NCI-H345 treated with DMSO at 0.1 percent for 48 hours (cell line): ENCODE results near the gene ATP11A.

Source experiments
- DNase-seq: peaks from one replicate; lab custom pipeline; 2025; ENCODE audit not compliant: unreplicated experiment; lab: John Stamatoyannopoulos, UW

Gene ATP11A

DNA sequence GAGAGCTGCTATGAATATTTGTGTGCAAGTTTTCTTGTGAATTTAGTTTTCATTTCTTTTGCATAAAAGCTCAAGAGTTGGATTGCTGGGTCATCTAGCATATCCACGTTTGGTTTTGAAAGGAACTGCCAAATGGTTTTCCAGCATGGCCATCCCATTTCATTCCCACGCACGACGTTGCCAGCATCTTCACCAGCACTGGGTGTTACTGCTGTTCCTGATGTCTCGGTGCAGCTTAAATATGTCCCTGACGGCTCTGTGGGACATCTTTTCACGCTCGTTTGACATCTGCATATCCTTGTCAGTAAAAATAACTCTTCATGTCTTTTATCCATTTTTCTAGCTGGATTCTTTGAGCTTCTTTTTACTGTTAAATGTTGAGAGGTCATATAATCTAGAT, 123.7 kb downstream of the ATP11A start:
- no peak for DNase-seq

DNA sequence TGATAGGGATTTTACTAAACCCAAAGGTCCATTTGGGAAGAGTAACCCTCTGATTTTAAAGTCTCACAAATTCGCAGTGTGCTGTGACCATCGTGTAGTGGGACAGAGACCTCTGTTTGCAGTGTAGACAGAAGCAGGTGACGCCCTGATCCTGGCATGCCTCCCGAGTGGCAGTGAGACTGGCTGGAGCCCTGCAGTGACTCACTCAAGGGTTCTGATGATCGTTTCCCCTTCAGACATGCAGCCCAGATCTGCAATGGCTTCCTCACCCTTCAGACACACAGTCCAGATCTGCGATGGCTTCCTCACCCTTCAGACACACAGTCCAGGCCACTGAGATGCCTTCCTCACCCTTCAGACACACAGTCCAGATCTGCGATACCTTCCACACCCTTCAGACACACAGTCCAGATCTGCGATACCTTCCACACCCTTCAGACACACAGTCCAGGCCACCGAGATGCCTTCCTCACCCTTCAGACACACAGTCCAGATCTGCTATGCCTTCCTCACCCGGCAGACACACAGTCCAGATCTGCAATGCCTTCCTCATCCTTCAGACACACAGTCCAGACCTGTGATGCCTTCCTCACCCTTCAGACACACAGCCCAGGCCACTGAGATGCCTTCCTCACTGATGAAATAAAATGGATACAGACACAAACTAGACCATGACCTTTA, 125.2 kb downstream of the ATP11A start:
- no peak for DNase-seq

DNA sequence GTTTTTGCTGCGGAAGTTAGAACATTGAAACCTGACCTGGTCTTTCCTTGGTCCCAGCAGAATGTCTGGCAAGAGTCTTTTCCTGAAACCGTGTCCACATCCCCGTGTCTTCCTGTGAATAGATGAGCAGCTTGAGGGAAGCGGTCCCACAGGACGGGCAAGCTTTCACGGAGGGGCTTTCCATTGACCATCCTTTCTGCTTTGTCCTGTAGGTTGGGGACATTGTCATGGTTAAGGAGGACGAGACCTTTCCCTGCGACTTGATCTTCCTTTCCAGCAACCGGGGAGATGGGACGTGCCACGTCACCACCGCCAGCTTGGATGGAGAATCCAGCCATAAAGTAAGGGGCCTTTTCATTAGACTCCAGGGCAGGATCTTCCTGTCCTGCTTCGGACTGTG, 126.0 kb downstream of the ATP11A start:
- no peak for DNase-seq

DNA sequence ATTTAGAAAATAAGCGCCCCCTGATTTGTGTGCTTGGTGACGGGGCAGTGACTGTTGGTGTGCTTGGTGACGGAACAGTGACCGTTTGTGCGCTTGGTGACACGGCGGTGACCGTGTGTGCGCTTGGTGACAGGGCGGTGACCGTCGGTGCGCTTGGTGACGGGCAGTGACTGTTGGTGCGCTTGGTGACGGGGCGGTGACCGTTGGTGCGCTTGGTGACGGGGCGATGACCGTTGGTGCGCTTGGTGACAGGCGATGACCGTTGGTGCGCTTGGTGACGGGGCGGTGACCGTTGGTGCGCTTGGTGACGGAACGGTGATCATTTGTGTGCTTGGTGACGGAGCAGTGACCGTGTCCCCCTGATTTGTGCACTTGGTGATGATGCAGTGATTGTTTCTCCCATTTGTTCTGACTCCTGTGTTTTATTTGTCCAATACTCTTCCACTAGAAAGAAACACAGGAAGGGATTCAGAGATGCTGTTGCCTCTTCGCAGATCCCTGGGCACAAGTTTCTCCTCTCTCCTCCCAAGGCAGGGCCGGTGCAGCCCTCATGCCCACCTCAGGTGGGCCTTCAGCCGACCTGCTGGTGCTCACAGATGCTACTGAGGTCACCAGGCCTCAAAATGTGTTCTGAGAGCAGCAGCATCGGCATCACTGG, 128.3 kb downstream of the ATP11A start:
- no peak for DNase-seq

DNA sequence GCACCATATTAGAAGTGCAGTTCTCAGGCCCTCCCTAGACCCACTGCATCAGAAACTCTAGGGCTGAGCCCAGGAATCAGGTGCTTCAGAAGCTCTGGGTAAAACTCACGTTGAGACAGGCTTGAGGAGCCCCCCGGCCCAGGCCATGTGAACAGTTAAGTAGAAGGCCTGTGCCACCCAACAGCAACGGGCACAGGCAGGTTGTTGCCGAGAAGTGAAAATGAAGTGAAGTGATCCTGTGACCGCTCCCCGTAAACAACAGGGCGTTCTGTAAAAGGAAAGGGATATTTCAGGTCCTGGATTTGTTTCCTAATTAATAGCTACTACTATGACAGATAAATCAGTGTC, 128.8 kb downstream of the ATP11A start:
- no peak for DNase-seq

DNA sequence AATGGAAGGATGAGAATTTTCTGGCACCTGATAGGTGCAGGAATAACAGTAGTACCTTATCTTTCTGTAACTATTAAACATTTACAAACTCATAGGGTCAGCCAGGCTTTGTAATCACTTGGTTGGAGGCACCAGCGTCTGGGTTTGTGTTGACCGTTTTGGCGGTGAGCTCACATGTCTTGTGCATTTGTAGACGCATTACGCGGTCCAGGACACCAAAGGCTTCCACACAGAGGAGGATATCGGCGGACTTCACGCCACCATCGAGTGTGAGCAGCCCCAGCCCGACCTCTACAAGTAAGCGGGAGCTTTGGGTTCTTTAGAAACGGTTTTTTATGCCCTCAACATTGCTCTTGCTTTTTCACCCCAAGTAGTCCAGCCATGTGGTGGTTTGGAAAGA, 129.3 kb downstream of the ATP11A start:
- DNase-seq: no peak

DNA sequence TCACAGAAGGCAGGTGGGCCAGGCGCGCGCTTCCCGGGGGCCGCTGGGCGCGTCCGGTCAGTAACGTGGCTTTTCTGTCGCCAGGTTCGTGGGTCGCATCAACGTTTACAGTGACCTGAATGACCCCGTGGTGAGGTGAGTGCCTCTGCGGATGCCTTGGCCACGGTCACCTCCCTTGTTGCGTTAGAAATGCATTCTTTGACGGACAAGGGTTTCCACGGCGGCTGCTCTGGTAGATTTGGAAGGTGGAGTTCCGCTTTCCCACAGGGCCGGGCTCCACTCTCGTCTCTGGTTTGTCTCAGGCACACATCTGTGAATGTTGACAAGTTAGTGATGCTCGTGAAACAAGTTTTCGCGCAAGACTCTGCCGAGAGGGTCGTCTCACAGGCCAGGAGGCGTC, 130.0 kb downstream of the ATP11A start:
- DNase-seq: no peak

DNA sequence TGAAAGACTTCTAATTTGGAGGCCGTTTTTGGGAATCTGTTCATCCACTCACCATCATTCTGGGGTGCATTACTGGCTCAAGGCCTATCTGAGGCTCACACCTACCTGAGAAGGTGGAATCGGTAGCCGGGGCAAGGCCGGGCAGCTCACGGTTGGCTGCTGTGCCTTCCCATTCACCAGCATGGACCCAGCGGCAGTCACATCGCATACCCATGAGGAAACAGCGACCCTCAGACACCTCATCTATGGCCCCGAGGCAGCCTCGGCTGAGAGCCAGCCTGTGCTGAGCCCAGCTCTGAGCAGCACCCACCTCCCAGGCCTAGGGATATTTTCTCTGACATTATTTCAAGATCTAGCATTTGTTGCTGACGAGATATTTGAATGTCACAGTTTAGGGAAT, 130.5 kb downstream of the ATP11A start:
- no peak for DNase-seq

DNA sequence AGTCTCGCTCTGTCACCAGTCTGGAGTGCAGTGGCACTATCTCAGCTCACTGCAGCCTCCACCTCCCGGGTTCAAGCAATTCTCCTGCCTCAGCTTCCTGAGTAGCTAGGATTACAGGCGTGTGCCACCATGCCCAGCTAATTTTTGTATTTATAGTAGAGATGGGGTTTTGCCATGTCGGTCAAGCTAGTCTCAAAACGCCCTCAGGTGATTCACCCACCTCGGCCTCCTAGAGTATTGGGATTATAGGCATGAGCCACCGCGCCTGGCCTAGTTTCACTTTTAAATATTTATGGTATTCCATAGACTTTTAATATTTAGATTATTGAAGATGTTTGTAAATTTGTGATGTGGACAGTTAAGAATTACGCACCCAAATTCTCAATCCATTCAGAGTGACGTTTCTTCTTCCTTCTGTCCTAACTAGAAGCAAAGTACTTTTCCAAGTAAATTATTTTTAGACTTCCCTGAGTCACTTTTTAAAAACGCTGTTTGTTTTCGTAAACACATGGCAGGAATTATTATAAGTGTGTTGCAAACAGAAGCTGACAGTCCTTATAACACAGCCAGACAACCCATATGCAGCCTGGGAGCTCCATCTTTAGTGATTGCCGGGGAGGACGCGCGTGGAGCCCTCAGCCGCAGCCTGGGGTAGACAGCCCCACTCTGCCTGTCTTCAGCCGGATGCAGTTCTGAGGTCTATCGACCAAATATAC, 131.7 kb downstream of the ATP11A start:
- DNase-seq: no peak

DNA sequence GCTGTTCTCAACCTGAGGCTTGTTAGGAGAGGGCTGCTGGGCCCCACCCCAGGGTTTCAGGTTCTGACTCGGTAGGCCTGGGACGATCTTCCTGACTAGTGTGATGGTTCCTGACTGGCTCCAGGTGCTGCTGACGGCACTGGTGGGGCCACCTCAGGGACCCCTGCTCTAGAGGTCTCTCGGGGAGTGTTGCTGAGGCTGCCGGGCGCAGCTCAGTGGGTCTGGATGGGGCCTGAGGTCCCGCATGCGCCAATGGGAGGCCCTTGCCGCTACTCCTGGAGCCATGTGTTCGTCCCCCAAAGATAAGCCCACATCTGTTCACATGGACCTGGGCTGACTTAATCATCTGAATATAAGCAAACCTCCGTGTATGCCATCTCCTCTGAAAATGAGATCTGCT, 133.0 kb downstream of the ATP11A start:
- no peak for DNase-seq

DNA sequence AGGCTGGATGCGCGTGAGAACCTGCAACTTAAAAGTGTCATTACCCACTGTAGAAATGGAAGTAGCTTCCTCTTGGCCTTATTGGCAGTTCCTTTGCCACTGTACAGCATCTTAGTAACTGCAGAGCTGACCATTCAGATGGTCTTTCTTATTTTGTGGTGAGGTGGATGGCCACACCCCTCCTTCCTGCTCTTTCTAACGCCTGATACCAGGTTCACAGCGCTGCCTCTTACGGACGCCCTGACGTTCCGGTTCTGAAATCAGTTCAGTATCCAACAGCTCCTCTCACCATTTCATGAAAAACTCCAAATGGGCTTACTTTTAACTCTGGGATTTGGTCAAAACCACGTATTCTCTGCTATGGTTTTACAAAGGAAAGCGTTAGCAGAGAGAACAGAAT, 134.6 kb downstream of the ATP11A start:
- DNase-seq: no peak

DNA sequence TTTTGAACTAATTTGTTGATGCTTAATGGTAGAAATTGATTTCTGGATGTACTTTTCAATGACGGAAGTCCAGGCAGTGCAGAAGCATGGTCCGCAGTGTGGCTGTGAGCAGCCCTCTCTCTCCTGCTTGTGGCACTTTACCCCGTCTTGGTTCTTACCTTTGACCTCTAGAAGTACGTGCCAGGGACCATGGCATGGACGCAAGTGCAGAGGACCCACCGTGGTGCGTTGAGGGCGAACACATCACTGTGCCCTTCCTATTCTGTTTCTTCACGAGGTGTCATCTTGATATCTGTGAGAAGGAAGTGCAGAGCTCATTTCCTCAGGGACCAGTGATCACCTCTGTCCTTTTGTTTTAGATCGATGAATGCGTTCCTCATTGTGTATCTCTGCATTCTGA, 135.2 kb downstream of the ATP11A start:
- DNase-seq: no peak

DNA sequence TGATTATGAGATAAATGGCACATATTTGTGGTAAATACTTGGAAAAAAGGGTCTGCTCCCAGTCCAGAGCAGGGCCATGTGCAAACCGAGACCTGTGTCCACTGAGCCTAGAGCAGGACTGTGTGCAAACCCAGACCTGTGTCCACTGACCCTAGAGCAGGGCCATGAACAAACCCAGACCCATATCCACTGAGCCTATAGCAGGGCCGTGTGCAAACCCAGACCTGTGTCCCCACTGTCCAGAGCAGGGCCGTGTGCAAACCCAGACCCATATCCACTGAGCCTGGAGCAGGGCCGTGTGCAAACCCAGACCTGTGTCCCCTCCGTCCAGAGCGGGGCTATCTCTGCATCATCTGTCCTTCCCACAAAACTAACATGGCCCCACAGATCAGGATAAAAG, 136.0 kb downstream of the ATP11A start:
- DNase-seq: no peak

DNA sequence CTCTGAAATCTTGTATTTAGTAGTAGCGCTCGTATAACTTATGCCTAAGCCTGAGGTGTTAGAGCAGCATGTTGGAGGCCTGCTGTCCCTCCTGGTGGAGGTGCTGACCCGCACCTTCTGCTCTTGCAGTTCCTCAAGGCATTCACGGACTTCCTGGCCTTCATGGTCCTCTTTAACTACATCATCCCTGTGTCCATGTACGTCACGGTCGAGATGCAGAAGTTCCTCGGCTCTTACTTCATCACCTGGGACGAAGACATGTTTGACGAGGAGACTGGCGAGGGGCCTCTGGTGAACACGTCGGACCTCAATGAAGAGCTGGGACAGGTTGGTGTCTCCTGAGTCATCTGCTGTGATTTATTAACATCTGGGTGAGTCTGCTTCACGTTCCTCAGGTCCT, 136.7 kb downstream of the ATP11A start:
- no peak for DNase-seq

DNA sequence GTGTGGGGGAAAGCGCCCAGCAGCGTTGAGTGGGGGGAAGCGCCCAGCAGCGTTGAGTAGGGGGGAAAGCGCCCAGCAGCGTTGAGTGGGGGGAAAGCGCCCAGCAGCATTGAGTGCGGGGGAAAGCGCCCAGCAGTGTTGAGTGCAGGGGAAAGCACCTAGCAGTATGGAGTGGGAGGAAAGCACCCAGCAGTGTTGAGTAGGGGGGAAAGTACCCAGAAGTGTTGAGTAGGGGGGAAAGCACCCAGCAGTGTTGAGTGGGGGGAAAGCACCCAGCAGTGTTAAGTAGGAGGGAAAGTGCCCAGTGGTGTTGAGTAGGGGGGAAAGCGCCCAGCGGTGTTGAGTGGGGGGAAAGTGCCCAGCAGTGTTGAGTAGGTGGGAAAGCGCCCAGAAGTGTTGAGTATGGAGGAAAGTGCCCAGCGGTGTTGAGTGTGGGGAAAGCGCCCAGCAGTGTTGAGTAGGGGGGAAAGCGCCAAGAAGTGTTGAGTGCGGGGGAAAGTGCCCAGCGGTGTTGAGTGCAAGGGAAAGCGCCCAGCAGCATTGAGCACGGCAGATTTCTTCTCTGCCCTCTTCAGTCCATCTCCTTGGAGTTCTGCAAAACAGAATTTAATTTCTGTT, 138.4 kb downstream of the ATP11A start:
- no peak for DNase-seq

DNA sequence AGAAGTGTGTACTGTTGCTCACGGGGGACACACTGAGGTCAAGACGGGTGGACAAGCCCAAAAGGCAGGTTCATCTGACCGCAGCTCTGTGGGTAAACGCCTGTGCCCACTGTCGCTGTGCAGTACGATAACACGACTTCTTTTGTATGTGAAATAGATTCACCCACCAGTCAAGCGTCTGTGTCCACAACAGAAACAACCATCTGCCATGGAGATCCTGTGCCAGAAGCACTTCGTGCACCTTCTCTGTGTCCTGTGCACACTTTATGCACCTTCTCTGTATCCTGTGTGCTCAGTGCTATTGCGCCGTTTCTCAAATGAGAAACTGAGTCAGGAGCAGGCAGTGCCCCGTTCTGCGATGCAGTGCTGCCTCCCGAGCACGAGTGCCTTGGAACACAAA, 138.9 kb downstream of the ATP11A start:
- DNase-seq: no peak

DNA sequence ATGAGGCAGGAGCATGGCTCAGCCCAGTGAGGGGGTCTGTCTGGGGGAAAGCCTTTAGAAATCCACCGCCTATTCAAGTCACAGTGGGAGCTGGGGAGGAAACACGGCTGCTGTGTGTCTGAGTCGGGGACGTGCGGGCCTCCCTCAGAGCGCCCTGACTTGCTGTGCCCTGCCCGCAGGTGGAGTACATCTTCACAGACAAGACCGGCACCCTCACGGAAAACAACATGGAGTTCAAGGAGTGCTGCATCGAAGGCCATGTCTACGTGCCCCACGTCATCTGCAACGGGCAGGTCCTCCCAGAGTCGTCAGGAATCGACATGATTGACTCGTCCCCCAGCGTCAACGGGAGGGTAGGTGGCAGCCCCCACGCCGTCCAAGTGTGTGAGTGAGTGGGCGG, 141.4 kb downstream of the ATP11A start:
- no peak for DNase-seq

DNA sequence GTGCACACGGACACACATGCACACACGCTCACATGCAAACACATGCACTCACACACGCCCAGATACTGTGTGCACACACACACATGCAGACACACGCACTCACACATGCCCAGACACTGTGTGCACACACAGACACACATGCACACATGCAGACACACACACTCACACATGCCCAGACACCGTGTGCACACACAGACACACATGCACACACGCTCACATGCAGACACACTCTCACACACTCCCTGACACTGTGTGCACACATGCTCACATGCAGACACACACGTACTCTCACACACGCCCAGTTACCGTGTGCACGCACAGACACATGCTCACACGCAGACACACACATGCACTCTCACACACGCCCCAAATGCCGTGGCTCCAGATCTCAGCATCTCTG, 142.0 kb downstream of the ATP11A start:
- no peak for DNase-seq

DNA sequence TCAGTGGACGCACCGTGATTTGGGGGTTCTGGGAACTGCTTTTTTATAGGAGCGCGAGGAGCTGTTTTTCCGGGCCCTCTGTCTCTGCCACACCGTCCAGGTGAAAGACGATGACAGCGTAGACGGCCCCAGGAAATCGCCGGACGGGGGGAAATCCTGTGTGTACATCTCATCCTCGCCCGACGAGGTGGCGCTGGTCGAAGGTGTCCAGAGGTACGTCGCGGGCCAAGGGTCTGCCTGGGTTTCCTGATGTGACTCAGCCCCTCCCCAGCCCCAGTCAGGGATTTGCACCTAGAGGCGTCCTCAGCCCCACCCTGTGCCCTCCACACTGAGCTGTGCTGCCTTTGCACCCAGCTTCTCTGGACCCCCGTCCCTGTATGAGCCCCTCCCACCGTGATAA, 143.0 kb downstream of the ATP11A start:
- DNase-seq: no peak

DNA sequence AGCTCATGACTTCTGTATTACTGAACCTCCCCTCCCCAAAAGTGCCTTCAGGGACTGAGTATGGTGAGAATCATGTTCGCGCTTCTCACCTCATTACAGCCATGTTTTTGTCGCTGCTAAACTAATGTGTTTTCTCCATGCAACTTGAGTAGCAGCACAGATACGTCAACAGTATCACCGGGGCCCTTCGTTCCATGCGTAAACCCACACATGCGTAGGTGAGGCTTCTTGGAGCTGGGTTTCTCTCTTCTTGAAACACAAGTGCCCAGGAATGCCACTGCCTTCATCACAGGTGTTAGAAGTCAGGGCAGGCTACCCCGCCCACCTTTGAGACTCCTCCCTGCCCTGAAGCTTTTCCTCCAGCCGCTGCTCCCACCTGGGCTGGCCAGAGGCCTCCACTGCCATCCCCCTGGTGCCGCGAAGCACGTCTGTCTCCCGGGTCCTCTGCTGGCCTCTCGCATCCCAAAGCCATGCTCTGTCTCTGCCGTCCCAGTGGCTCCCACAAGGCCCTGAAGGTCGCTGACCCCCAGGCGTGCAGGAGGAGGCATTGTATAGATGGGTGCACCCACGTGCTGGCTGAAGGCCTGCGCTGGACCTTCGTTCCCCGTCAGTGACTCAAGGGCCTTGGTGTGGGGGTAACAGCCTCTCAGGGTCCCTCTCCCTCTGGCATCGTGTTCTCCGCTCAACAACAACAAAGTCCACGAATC, 143.9 kb downstream of the ATP11A start:
- DNase-seq: no peak

DNA sequence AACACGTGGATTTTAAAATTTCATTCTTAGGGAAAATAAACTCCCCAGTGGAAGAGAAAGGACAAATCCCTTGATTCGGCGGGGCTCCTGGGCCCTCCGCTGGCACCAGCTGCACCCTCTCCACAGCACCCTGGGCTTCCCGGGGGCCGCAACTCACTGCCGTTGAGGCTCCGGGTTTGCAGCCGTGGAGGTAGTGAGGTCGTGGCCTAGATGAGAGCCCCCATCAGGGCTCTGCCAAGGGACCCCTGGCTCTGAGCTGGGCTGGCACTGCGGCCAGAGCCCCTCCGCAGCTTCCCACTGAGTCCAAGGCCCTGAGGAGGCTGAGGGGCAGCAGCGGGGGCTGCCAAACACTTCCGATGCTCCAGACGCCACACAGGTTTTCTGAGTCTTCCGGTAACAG, 145.5 kb downstream of the ATP11A start:
- no peak for DNase-seq

DNA sequence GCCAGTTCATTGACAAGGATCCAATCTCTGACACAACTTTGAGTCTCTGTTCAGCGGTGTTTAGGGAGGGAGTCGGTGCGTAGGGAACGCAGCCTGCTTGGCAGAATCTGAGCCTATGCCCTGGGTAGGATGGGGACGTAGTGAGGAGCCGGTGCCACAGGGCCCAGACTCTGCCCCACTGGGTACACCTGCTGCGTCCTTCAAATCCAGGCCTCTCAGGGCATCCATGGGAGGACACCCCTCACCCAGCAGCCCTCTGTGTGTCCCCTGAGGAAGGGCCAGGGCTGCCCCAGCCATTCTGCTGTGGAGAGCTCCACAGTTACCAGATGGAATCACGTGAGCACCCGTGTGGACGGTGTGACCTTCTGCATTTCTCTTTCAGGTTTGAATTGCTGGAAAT, 146.0 kb downstream of the ATP11A start:
- no peak for DNase-seq
